Endometrium (tissue), 2 donors: ENCODE measurements around the gene HTR3D.
"Not testable (repeated sequence)": the region's sequence is repeated elsewhere in the genome, so short reads cannot be mapped to it uniquely, and the experiment has no call there.

Source experiments
- FAIRE-seq: peaks from 2 replicates; lab custom pipeline; 2012; peaks lifted over from hg19 to GRCh38; lab: Jason Lieb, UNC
- donor health status: control.
- donor health status: control.

Gene HTR3D

DNA sequence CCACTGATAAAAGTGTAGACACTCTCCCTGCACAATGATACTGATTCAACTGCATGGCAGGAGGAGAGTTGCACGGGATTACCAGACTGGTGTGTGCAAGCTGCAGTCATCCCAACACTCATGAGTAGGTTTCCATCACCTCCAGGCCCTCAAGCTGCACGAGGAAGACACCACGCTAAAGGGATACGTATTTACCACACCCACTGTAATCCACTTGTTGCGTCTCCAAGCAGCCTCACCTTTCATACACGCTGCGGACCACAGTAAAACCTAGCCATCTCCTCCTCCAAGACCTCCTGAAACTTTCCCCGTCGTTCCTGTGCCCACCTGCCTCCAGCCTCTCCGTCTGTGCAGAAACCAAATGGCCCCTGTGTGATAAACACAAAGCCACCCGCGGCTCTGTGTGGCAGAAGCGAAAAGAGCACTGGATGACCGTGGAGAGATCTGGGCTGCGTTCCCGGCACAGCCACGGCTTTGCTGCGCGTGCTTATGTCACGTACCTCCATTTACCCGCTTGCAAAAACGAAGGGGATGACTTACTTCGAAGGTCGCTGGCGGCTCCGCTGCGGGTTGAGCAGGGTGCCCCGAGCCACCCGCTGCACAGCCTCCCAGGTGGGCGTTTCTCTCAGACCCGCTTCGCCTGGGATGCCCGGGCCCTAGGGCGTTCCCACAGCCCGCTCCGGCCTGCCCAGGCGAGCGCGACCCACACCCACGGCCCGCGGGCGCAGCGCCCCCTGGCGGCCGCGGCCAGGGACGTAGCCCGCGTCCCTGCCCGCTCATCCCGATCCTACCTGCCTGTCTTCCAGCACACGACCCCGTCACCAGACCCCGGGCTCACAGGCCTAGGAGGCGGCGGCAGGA is 14.5 kb upstream of the HTR3D start:
- FAIRE-seq: no peak

DNA sequence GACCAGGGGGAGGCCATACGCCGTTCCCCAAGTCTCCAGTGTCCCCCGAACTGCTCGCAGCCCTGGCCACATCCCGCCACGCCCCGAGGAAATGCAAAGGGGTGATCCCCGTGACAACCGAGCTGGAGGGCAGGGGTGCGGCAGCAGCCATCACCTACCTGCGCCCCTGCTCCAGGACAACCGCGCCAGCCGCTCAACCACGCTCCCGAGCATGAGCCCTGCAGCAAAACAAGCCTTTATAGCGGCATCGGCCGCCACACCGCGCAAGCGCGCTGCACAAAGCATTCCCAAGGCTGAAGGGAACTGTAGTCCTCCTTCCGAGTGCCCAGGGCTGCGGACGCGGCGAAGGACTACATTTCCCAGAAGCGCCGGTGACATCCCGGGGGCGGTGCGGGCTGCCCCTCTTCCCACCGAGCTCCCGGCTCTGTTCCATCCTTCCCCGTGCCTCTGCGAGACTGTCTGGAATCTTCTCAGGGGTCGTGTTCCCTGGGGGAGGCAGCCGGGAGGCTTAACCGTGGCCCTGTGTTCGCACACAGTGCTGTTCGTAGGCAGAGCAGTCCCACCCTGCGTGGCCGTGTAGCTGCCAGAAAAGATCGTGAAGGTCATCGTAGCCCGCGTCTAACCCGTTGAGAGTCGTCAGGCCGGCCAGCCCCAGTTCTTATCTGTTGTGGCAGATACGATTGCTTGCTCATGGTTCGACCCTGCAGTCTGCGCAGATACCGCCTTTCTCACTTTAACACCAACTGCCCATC is 13.7 kb upstream of the HTR3D start, which contains the start of gene ABCC5:
TSS of gene ABCC5 (minus strand) at position 213 of the 752 bp plus-strand sequence. CDS start 3,492 bp downstream, outside the sequence.
- peak; percentile 73 for FAIRE-seq

DNA sequence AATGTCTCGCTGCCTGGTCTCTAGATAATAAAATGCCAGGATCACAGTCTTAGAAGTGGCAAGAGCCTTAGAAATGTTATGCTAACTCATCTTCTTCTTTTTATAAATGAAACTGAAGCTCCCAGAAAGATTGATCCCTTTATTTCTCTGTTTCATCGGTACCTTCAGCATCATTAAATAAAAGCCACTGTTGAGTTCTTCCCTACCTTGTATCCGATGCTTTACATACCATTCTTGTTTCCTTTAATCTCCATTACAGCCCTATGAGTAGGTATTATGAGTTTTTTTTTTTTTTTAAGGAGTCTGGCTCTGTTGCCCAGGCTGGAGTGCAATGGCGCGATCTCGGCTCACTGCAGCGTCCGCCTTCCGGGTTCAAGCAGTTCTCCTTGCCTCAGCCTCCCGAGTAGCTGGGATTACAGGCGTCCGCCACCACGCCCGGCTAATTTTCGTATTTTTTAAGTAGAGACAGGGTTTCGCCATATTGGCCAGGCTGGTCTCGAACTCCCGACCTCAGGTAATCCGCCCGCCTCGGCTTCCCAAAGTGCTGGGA is 13.0 kb upstream of the HTR3D start:
- FAIRE-seq: no peak

DNA sequence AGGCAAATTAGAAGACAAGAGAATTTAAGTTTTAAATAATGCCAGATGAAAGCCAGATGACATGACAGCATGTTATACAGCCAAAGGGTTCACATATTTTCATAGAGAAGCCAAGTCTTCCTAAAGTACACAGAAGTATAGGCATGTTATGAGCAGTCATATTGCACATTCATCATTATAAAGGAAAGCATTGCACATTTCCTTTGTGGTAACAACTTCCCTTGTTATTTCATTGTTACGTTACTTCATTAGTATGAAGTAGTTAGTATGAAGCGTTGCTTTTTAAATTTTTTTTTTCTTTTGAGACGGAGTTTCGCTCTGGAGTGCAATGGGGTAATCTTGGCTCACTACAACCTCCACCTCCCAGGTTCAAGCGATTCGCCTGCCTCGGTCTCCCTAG is 9.2 kb upstream of the HTR3D start:
- no peak for FAIRE-seq

DNA sequence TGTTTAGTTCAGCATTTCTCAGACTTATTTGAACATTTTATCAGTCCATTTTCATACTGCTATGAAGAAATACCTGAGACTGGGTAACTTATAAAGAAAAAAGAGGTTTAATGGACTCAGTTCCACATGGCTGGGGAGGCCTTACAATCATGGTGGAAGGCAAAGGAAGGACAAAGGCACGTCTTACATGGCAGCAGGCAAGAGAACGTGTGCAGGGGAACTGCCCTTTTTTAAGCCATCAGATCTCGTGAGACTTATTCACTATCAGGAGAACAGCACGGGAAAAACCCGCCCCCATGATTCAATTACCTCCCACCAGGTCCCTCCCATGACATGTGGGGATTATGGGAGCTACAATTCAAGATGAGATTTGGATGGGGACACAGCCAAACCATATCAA is 6.3 kb upstream of the HTR3D start:
- FAIRE-seq: not testable (repeated sequence)

DNA sequence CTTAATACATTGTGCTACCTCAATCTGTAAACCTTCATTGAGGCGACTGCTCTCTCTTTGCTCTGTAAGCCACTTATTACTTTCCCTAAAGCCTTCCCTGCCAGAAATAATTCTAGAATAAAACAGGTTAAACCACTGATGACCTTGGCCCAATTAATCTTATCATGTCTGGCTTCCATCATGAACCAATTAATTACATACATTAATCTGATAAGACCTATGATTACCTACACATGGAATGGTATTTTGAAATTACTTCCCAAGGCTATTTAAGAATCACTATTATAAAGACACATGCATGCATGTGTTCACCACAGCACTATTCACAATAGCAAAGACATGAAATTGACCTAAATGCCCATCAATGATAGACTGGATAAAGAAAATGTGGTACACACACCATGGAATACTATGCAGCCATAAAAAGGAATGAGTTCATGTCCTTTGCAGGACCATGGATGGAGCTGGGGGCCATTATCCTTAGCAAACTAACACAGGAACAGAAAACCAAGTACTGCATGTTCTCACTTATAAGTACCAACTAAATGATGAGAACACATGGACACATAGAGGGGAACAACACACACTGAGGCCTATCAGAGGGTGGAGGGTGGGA is 3.2 kb upstream of the HTR3D start:
- FAIRE-seq: not testable (repeated sequence)

DNA sequence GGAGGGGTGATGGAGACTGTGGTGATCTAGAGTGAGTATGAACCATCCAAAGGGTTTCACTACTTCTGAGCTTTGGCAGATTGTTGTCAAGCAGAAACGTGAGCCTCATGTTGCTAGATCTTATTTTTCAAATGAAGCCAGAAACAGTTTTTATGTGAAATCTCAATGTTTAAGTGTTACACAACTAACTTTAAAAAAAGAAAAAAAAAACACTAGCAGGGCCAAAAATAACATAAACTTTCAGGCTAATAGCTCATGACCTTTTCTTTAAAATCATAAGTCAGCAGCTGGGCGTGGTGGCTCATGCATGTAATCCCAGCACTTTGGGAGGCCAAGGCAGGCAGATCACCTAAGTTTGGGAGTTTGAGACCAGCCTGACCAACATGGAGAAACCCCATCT is 2.1 kb upstream of the HTR3D start:
- no peak for FAIRE-seq

DNA sequence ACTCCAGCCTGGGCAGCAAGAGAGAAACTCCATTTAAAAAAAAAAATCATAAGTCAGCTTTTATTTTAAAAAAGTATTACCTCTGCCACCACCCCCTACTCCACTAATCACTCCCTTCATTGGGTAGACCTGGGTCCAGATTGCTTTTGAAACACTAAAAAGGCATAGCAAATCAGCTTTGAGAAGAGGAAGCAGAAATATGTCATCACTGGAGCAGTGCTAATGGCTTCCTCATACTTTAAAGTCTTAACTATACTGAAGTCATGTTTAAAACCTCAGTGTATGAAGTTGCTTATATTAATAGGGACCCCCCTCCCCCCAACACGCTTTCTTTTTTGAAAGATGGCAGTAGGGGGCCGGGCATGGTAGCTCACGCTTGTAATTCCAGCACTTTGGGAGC is 1.0 kb upstream of the HTR3D start:
- FAIRE-seq: no peak

DNA sequence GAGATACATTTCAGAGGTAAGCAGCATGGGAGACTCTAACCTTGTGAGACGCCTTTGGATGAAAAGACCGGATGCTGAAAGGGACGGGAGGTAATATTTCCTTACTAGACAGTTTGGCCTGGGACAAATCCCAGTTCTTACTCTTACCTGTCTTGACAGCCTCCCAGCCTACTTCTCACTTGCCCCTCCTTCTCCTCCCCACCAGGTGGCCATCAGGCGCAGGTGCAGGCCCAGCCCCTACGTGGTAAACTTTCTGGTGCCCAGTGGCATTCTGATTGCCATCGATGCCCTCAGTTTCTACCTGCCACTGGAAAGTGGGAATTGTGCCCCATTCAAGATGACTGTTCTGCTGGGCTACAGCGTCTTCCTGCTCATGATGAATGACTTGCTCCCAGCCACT is 6.3 kb downstream of the HTR3D start:
- no peak for FAIRE-seq

DNA sequence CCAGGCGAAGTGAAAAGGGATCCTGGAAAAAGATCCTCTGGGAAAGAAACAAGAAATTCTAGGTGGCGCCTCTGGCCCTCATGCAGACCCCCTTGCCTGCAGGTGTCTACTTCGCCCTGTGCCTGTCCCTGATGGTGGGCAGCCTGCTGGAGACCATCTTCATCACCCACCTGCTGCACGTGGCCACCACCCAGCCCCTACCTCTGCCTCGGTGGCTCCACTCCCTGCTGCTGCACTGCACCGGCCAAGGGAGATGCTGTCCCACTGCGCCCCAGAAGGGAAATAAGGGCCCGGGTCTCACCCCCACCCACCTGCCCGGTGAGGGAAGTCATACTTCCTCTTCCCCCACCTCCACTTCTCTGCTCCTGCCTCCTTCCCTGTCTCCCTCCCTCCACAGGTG is 6.8 kb downstream of the HTR3D start:
- FAIRE-seq: not testable (repeated sequence)

DNA sequence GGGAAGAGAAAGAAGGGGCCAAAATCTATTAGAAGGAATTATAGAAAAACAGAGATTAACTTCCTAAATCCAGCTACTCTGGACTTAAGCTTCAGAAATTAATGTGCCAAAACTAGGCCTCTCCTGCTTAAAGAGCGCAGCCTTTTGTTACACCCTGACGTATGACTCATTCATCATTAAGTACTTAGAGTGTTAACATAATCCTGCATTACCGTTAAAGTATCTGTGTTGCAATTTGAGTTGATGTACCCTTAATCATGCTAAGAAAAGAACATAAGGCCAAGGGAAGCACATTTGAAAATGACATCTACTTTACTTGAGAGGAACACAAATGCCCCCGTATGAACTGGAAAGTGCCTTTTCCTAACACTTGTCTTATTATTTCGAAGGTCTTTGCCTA is 7.9 kb downstream of the HTR3D start:
- FAIRE-seq: no peak

DNA sequence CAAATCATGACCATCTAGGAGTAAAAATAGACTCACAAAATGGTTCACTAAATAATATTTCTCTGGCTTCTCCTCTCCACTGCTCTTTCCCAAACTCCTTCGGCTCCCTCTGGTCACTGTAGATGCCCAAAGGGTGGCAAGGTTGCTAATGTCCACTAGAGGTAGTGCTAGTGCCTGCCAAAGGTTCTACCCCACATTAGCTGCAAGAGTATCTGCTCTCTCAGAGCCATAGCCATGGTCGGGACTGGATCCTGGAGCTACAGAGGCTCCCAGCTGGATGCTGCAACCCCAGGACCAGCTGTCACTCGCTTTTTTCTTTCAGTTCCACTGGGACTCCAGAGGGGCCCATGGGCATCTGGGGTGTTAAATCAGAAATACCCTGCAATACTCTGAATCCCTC is 8.5 kb downstream of the HTR3D start:
- FAIRE-seq: no peak

DNA sequence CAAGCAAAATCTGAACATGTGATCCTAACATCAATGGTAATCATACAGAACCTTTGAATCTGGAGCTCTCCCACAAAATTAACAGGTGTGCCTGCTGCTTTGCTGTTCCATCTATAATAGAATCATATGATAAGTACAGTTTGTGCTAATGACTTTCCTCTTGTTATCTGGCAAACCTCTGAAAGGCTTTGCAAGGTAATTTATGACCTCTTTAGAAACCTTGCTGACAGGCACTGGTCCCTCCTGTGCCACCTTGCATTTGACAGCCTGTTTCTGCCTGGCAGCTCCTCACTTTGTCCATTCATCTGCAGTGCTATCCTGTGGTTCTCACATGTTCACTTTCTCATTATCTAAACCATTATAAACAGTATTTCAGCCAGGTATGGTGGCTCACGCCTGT is 11.1 kb downstream of the HTR3D start:
- FAIRE-seq: no peak

DNA sequence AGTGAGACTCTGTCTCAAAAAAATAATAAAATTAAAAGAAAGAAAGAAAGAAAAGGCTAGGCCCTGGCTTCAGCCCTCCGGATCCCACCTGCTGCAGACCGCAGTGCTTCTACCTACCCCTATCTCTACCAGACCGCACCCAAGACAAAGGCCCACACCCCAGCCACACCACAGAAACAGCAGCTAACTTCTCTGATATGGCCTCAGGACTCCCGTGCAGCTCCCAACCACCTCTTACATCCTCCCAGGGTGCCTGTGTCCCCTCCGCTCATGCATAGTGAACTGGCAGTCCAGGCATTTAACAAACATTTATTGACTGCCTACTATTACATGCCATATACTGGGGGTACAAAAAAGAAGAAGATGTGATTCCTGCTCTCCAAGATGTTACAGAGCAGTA is 14.5 kb downstream of the HTR3D start:
- FAIRE-seq: no peak

DNA sequence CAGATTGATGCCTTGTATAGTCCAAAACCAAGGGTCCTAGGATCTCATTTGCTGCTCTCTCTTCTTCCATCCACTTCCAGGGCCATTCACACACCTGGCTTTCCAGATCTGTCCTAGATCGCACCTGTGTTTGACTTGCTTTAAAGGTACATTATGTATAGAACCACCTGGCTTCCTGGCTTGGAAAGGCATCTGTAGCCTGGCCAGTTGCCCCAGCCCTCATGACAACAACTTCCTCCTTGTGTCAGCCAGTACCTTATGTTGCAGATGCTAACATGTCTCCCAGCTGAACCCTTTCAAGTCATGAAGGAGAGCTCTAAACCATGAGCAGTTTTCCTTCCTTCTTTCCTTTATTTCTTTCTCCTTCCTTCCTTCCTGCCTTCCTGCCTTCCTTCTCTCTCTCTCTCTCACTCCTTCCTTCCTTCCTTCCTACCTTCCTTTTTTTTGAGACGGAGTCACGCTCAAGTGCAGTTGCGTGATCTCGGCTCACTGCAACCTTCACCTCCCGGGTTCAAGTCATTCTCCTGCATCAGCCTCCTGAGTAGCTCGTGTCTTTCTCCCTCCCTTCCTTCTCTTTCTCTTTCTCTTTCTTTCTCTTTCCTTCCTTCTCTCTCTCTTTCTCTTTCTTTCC is 18.8 kb downstream of the HTR3D start:
- no peak for FAIRE-seq

DNA sequence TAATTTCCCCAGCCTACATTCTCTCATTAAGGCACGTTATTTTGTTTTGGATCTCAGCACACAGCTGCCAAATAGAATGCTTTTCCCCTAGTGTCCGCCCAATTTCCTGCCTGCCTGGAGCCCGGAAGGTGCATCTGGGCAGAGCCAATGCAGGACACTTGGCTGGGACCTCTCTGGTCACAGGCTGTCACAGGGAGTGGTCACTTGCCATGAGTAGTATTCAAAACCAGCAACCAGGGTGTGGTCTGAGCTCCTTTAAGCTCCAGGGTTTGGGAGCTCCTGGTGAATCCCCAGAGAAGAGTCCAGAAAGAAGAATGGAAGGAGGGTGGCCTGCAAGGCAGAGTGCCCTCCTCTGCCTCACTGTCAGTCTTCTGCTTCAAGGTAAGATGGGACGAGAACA is 21.2 kb downstream of the HTR3D start, which contains the start of gene HTR3C:
TSS of gene HTR3C (plus strand) at position 281 of the 400 bp plus-strand sequence. CDS start at position 315, 34 bp downstream.
- no peak for FAIRE-seq

DNA sequence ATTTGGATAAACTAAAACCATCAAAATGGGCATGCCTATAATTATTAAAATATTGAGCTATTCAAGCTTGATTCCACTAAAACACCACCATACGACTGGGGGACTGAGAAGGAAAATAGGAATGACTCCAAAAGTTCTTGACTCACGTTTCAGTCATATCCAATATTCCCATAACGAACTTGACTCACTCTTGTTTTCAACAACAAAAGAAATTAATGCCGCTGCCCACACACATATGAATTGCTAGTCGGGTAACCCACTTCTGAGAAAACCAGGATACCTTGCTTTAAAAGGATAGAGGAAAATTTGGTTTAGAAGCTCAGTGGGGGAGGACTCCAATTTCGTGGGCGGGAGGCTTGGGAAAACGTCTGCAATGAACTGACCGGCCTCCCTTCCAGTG is 26.5 kb downstream of the HTR3D start:
- no peak for FAIRE-seq

DNA sequence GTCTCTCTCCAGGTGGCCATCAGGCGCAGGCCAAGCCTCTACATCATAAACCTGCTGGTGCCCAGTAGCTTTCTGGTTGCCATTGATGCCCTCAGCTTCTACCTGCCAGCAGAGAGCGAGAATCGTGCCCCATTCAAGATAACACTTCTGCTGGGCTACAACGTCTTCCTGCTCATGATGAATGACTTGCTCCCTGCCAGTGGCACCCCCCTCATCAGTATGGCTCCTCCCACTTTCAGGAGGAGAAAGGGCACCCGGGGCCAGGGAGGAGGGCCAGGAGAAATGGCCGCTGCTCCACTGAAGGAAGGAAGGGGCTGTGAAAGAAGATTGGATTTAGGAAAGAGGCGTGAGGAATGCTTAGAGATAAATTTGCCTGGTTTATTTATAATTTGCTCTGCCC is 27.9 kb downstream of the HTR3D start:
- no peak for FAIRE-seq

DNA sequence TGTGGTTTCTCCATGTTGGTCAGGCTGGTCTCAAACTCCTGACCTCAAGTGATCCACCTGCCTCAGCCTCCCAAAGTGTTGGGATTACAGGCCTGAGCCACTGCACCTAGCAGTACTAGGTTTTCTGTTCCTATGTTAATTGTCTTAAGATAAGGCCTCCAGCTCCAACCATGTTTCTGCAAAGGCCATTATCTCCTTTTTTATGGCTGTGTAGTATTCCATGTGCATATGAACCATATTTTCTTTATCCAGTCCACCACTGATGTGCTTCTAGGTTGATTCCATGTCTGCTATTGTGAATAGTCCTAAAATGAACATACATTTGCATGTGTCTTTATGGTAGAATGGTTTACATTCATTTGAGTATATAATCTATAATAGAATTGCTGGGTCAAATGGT is 31.1 kb downstream of the HTR3D start:
- FAIRE-seq: no peak

DNA sequence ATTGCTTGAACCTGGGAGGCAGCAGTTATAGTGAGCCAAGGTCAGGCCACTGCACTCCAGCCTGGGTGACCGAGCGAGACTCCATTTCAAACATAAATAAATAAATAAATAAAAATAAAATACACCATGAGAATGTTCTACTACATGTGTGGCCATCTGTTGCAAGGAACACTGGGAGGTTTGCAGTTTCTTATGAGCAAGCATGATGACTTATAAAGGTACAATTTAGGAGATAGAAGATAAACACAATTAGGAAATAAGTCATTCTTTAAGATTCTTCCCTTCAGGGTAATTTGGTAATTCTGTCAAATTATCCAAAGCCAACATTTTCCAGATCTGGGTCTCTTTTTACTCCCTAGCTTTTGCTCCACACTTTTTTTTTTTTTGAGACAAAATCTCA is 34.7 kb downstream of the HTR3D start:
- no peak for FAIRE-seq

DNA sequence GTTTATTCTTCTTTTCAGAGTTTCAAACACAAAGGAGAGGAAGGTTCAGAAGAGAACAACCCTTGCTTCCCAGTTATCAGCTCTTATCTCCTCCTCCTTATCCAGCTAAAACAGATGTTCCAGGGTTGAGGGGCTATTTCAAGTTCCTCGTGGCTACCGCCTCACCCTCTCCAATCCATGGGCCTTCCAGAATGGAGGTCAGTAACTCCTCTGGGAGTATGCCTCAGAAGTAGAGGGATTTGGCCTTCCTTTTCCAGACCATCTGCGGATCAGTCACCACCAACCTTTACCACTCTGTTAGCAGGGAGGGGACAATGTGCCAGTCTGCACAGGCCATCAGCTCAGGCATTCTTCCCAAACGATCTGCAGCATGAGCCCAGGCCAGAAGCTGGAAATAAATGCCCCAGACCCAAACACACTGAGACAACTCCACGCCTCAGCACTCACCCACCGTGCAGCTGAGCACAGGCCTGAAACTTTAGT is 36.1 kb downstream of the HTR3D start:
- FAIRE-seq: no peak

DNA sequence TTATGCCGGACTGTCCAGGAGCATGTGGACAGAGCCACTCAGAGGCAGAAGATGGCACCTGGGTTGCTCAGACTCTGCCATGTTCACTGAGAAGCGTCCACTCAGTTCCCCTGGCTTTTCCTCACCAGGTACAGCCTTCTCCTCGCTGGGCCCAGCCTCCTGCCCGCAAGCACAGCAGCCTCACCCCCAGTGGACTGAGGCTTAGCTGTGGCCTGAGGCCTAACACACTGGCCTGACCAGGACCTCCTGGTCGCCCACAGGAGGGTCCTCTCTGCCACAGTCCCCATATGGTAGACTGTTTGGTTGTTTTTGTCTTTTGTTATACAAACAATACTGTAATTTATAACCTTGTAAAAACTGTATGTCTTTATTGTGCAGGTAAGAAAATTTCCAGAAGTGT is 36.8 kb downstream of the HTR3D start:
- FAIRE-seq: no peak
